Measurements from ENCODE around the gene IFIT1.

GRCh38 chr10:89388806-89389205 is 3.6 kb upstream of the IFIT1 start:
- TF ChIP-seq, protein P1, sequence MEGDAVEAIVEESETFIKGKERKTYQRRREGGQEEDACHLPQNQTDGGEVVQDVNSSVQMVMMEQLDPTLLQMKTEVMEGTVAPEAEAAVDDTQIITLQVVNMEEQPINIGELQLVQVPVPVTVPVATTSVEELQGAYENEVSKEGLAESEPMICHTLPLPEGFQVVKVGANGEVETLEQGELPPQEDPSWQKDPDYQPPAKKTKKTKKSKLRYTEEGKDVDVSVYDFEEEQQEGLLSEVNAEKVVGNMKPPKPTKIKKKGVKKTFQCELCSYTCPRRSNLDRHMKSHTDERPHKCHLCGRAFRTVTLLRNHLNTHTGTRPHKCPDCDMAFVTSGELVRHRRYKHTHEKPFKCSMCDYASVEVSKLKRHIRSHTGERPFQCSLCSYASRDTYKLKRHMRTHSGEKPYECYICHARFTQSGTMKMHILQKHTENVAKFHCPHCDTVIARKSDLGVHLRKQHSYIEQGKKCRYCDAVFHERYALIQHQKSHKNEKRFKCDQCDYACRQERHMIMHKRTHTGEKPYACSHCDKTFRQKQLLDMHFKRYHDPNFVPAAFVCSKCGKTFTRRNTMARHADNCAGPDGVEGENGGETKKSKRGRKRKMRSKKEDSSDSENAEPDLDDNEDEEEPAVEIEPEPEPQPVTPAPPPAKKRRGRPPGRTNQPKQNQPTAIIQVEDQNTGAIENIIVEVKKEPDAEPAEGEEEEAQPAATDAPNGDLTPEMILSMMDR (conservative IDR thresholded peaks at IDR 0.05; ENCODE audit: low read length) = no peak
- no peak for TF ChIP-seq EZH2phosphoT487 (IDR thresholded peaks at IDR 0.05; ENCODE audit: borderline replicate concordance)
